NCI-H2171 (cell line): Measurements from ENCODE around the gene FBXO28.
A peak's percentile ranks its signal among the peaks of the same experiment; 100 is the strongest.
"Not testable (repeated sequence)": the region's sequence is repeated elsewhere in the genome, so short reads cannot be mapped to it uniquely, and the experiment has no call there.

ENCODE experiments used
- DNase-seq: peaks from one replicate; lab custom pipeline; 2025; lab: John Stamatoyannopoulos, UW

FBXO28 gene, protein sequence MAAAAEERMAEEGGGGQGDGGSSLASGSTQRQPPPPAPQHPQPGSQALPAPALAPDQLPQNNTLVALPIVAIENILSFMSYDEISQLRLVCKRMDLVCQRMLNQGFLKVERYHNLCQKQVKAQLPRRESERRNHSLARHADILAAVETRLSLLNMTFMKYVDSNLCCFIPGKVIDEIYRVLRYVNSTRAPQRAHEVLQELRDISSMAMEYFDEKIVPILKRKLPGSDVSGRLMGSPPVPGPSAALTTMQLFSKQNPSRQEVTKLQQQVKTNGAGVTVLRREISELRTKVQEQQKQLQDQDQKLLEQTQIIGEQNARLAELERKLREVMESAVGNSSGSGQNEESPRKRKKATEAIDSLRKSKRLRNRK

DNA sequence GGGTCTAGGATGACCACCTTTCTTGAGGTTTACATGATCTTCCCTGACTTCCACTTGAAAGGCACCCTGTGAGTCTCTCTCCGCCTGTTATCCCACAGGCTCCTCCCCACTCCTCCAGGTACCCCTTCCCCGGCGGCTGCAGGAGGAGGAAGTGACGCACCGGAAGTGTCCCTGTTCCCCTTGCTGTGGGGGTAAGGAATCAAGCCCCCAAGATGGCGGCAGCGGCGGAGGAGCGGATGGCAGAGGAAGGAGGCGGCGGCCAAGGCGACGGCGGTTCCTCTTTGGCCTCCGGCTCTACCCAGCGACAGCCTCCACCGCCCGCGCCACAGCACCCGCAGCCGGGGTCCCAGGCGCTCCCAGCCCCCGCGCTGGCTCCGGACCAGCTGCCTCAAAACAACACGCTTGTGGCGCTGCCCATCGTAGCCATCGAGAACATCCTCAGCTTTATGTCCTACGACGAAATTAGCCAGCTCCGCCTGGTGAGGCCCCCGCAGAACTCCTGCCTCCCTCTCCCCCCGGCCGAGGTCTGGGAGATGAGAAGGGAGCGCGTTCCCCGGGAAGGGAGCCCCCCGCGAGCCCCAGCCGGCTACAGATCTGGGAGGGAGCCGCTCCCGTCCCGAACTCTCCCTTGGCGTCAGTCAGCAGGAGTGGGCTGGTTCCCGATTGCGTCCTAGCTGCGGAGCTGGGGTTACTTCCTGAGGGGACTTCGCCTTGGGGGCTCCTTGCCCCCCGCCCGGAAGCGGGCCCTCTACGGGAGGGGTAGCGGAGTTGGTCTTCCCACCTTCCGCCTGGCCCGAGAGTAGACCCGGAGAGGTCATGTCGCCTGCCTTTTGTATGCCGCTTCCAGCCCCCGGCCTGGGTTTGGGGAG lies at the start of gene FBXO28:
Gene FBXO28, plus strand, starts transcription at position 194 of the 869 bp plus-strand sequence. Its CDS starts 19 bp downstream, at position 213.
- peak; percentile 94 for DNase-seq

DNA sequence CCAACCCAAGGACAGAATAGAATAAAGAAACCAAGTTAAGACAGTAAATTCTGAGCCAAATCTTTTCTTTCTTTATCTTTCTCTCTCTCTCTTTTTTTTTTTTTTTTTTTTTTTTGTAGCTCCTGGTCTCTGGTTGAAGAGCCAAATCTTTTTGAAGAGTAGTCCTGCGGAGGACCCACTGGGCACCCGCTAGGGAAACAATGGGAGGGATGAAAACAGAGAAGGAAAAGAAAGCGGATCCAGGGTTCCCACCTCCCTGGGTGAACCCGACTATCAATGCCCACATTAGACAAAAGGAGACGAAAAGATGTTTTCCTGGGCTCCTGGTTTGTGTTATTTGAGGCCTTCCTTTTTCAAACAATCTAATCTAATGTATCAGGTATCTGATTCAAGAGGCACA lies 49.8 kb upstream of the FBXO28 start:
- DNase-seq = no peak

DNA sequence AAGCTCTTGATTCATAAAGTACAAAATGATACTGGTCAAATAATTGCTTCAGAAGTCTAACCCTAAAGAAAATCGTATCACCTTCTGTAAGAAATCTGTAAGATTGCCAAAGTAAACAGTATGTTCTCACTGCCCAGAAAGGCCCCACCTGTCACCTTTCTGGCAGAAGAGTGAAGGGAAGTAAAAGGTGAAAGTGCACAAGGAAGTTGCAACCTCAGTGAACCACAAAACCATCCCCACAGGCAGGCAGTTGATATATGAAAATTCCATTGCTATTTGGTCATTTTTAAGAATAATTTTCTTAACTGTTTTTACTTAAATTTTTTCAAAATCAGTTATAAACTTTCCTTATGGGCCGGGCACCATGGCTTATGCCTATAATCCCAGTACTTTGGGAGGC lies 48.5 kb upstream of the FBXO28 start:
- peak; percentile 23 for DNase-seq

DNA sequence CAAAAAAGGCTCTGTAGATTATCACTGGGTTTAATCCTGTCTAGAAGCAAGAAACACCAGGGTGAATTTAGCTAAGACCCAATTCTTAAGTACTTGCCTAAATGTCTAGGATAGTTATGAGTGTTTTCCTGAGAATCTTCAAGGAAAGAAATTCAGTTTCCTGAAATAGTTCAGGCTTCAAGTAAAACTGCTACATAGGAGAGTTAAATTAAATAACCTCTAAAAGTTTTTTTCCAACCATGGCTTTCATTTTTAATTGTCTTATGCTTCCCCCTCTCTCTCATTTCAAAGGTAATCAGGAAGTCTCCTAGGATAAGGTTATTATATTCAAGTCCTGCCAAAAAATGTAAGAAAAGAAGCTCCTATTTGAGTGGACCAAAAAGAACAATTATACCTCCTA lies 46.7 kb upstream of the FBXO28 start:
- no peak for DNase-seq

DNA sequence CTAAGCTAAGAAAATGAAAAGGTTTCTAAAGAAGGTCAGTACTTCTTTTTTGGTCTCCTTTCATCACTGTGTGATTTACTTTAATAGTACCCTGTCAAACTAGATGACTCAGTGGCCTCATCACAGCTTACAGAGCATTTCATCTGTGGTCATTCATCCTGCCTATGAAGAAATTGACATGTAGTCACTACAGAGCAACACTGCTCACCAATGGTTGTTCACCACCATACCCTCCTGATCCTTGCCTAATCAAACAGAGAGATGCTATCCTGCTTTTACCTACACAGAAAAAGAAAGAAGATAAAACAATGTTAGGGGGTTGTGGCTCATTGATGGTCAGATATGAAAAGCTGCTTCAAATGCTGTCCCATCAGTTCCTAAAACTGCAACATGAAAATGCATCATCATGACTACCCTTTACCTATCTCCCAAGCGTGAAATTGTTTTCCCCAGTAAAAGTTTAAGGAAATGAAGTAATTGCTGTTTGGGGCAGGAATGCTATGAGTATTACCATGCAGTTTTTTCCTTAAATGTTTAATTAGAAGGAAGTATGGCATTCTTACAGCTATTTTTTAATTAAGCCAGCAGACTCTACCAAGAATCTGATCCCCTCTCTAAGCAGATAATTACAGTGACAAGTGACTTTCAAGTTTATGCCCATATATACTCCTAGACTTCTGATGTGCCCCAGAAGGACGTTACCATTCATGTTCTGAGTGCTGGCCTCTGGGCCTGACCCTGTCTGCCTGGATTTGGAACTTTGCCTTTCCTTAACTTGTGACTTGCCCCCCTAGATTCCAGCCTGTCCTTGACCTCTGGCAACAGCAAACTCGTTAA lies 46.1 kb upstream of the FBXO28 start:
- DNase-seq = no peak

DNA sequence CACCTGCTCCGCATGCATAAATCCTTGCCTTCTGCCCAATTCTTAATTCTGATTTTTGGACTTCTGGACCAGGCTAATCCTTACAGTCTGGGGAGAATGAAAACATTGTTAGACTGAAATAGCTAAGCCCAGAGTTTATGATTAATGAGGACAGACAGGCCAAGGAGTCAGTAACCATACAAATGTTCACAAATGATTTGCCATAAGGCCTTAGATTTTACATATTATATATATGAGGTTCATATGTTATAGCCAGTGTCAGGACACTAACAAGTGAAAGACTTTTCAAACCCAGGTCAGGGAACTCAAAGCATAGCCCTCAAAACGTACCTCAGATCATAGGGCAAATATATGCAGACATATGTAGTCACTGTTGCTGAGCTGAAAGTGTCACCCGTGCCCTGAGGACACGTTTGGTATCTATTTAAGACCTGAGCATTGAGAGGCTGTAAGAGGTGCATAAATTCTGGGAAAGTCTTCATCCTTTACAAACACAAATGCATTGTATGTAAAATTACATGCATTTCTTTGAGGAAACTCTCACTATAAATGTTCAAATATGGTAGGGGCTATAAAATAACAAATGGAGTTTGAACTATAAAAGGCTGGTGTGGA lies 45.3 kb upstream of the FBXO28 start:
- DNase-seq = no peak

DNA sequence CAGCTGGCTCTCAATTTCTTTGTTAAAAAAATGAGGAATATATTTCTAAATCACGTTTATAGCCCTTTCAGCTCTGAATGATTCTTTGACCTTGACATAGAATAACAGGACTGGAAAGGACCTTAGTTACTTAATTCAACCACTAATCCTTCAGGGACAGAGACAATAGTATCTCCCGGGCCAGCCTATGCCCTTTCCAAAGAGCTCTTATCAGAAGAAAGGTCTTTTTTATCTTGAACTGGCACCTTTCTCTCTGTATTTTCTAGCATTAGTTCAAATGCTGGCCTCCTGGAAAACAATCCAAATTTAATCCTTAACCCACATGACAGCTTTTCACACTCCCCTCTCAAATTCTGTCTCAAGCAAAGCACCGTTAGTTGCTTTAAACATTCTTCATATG lies 44.8 kb upstream of the FBXO28 start:
- DNase-seq = no peak

DNA sequence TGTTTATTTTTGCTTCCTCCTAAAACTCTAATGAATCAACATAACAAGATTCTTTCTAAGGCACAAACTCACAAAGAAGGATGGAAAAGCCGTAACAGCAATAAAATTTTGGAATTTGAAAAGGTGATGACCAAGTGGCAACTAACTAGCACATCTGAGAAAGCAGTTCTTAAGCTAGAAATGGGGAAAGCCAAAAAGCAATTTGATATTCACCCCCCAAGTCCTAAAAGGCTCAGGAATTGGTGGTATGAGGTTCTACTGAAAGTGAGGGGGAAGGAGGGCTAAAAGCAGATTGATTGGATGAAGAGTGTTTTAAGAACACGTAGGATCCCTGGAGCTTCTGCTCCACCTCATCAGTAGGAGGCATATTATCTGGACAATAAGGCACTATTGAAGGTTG lies 43.4 kb upstream of the FBXO28 start:
- no peak for DNase-seq

DNA sequence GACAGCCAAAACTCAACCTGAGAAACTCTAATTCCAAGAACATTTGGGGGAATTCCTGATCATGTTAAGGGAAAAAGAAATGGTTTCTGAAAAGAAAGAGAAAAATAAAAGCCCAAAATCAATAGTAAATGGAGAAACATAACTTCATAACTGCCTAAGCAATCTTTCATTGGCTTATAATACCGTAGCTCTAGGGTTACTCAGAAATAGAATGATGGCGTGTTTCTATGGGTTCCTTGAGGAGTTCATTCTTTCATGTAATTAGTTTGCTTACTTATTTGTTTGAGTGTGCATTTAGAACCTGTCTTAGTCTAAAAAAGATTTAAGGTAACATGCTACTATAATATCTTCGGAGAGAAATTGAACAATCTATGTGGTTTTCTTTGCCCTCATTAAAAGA lies 37.5 kb upstream of the FBXO28 start:
- DNase-seq = no peak

DNA sequence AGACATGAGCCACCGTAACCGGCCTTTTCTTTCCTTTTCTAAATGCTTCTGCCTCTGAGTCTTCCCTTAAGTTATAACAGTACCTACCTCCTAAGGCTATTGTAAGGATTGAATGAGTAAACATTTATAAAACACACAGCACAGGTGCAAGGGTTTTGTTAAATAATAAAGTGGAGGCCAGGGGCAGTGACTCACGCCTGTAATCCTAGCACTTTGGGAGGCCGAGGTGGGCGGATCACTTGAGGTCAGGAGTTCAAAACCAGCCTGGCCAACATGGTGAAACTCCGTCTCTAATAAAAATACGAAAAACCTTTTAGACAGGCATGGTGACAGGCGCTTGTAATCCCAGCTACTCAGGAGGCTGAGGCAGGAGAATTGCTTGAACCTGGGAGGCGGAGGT lies 34.3 kb upstream of the FBXO28 start:
- not testable (repeated sequence) for DNase-seq

DNA sequence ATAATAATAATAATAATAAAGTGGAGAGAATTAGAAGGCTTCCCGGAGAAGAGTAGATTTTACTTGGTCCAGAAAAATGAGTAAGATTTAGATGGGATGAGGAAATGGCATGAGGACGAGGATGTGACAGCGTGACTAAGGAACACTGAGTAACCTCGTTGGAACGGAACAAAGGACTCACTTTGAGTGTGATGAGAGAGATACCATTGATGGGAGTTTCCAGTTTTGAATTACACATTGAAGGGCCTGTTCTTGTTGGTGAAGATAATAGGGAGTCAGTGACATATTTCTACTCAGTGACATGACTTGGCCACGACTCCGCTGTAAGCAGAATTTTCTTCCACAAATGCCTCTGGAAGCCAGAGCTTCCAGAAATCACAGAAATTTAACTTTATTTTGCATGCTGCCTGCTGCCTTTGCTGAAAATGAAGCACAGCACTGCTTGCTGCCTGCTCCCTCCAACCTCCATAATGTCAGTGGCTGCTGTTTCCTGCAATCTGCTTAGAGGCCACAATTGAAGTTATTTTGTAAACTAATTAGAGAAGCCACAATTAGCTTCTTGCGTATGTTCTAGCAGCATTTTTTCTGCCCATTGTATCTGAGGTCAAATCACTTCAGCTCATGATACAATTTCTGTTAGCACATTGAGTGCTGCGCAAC lies 33.7 kb upstream of the FBXO28 start:
- no peak for DNase-seq

DNA sequence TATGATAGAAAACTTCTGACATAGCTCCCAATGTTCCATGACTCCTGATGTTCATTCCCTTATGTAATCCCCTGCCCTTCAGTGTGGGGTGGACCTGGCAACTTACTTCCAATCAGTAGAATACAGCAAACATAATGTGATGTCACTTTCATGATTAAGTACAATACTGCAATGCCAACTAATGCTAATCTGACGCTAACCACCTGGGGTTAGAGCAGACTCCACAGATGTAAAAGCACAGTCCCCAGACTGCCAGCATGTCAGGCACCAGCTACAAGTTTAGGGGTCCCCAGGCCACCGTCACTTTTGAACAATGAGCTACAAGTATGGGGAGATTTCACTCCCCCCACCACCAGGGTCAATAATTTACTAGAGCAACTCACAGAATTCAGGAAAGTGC lies 32.3 kb upstream of the FBXO28 start:
- no peak for DNase-seq

DNA sequence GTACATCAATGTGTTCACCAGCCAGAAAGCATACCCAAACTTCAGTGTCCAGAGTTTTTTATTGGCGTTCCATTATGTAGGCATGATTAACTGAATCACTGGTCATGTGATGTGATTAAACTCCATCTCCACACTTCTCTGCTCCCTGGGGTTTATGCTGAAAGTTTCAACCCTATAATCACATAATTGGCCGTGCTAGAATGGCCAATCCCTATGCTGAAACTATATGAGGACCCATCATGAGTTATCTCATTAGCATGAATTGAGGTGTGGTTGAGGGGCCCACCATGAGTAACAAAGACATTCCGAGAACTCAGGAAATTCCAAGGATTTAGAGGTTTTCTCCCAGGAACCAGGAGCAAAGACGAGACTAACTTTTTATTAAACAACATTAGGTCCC lies 31.8 kb upstream of the FBXO28 start:
- DNase-seq = no peak

DNA sequence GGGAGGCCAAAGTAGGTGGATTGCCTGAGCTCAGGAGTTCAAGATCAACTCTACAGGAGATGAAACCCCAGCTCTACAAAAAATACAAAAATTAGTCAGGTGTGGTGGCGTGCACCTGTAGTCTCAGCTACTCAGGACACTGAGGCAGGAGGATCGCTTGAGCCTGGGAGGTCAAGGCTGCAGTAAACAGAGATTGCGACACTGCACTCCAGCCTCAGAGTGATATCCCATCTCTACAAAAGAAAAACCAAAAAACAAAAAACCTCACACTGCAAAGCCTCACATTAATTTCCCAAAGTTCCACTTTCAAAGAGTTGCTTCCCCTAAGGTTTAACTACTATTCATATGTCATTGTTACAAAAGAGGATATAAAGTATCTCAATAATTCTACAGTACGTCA lies 29.0 kb upstream of the FBXO28 start:
- DNase-seq = no peak

DNA sequence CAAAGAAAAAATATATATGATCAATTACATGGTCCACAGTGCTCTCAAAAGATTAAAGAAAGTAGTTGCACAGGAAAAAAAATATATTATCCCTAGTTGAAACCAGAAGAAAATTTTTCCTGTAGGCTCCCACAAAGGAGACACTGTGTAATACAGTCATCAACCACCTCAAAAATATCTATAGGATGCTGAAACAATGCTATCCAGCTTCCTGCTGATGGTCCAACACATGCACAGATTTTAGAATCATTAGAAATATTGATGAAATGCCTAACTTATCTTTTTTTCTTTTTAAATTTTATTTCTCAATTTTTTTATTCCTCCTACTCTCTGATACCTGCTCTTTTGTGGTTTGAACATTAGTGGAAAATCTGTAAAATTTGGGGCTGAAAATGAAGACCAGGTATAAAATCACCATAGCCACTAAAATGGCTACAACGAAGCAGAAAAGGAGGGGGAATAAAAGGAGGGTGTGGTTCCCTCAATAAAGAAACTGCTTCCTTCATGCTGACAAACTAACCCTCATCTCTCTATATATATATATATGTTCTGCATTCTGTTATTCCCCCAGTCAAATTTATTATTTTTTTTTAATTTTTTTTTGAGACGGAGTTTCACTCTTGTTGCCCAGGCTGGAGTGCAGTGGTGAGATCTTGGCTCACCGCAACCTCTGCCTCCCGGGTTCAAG lies 28.3 kb upstream of the FBXO28 start:
- DNase-seq = no peak

DNA sequence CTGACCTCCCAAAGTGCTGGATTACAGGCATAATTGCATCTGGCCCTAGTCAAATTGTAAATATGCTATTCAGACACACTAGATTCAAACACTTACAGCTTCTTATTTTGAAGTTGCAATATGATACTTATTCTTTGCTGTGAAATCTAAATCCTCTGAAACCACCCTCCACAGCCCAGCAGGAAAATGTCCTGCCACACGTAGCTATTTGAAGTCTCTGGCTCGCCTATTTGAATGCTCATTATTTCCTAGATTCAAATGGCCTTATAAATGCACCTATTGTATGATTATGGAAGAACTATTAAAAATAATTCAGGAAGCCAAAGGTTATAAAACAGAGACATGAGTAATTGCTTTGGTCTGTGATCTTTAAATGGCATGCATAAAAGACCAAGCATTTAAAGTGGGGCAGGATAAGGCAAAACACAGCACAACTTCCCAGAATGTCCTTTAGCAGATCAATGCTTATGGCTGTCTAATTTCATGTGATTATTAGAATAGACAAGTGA lies 26.6 kb upstream of the FBXO28 start:
- no peak for DNase-seq

DNA sequence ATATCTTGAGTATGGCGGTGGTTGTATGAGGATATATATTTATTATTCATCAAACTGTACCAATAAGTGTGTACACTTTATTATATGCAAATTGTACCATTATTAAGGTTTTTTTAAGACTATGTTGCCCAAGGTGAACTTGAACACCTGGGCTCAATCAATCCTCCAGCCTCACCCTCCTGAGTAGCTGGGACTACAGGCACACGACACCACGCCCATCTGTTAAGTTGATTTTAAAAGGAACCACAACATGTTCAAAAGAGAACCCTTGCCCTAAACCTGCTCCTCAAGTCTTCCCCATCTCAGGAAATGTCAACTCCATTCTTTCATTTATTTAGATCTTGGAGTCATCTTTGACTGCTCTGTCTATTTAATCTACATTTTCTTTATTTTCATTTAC lies 24.3 kb upstream of the FBXO28 start:
- no peak for DNase-seq

DNA sequence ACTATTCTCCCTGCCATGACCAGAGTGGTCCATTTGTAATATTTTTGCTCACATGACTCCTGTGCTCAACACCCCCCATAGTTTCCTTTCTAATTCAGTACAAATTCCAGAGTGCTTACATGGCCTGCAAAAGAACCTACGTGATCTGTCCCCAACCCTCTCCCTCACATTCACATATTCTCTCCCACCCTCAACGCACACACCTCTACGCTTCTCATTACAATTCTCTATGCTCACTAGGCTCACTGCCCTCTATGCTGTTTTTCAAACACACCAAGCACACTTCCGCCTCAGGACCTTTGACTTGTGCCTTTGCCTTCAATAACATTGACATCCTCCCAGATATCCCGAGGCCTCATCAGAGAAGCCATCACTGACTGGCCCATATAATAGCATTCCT lies 23.8 kb upstream of the FBXO28 start:
- no peak for DNase-seq

DNA sequence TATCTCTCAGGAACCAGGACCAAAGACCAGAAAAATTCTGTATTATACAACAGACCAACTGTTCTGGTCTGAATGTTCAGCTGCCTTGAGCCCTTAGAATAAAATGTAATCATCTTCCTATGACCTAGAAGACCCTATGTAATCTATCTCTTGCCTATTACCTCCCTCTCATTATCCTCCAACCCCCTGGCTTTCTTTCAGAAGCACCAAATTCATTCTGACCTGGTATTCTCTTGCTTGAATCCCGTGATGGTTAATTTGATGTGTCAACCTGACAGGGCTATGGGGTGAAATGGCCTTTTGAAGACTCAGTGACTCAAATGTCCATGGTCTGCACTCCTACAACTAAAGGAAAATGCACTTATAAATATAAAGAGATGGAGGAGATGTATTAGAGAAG lies 21.8 kb upstream of the FBXO28 start:
- no peak for DNase-seq

DNA sequence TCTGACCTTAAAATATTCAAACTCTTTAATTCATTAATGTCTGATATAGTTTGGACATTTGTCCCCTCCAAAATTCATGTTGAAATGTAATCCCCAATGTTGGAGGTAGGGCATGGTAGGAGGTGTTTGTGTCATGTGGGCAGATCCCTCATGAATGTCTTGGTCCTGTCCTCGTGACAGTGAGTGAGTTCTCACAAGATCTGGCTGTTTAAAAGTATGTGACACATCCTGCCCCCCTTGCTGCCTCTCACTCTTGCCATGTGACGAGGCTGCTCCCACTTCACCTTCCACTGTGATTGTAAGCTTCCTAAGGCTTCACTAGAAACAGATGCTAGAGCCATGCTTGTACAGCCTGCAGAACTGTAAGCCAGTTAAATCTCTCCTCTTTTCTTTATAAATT lies 21.3 kb upstream of the FBXO28 start:
- no peak for DNase-seq

DNA sequence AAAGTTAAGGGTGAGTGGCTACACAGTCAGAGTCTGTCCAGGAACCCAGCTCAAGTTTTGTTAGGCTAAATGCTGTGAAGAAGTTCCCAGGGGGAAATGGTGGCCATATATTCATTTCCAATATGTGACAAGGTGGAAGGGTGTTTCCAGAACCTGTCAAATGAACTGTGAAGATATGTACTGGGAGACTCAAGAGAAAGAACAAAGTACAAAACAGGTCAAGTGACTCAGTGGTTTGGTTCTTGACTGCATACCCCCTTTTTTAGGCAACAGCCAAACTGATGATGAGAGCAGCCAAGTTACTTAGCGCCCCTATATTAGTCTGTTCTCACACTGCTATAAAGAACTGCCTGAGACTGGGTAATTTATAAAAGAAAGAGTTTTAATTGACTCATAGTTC lies 18.6 kb upstream of the FBXO28 start:
- DNase-seq = no peak
